Measurements from ENCODE around the gene C6orf89. TPM values are rescaled to one million over a fixed set of nuclear protein-coding genes. Genes with fewer than 3 reads are reported as not detected.

Gene C6orf89
- total RNA-seq, 1 experiment from 2014 or later = 11.8 TPM

DNA sequence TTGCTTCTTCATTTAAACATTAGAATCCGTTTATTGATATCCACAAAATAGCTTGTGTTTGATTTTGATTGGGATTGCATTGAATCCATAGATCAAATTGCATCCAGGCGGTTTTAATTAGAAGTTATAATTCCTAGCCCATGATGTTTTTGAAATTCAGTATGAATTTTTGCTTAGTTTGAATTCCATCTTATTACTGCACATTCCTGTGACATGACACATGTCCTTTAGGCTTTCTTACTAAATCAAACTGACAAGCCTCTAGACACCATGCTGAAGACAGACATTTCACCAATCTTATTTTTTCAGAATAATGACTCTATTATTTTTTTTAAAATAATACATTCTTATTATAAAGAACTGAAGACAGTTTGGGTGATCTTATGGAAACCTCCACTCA lies 47.4 kb downstream of the C6orf89 start:
- Histone ChIP-seq H2BK15ac (ENCODE audit: low read depth, low read length) (no peak overlapping the region), H3K23me2 (ENCODE audit: insufficient read length, low read depth, low read length, poor library complexity, severe bottlenecking) (no peaks in the 10 kb centered on the region), H2AK5ac (ENCODE audit: insufficient read length, low read length) (no peak overlapping the region), H3K23ac (ENCODE audit: insufficient read length, low read depth, low read length) (no peak overlapping the region), H4K91ac (ENCODE audit: insufficient read length, low read depth, low read length) (no peak overlapping the region), H3K79me2 (ENCODE audit: insufficient read depth, low read length) (no peaks in the 10 kb centered on the region), H2BK12ac (ENCODE audit: insufficient read length, low read depth, low read length) (no peak overlapping the region), H2BK5ac (ENCODE audit: insufficient read length, low read length) (no peak overlapping the region), H3K79me1 (ENCODE audit: insufficient read depth, low read depth, low read length, poor library complexity, severe bottlenecking) (no peaks in the 10 kb centered on the region), H2BK20ac (ENCODE audit: low read depth, low read length, poor library complexity, severe bottlenecking) (no peak overlapping the region), H3K9me3 (ENCODE audit: control insufficient read depth, low read depth, low read length) (no peaks in the 10 kb centered on the region), H4K20me1 (ENCODE audit: control insufficient read depth, insufficient read depth, insufficient read length) (no peaks in the 10 kb centered on the region), H3K14ac (ENCODE audit: insufficient read depth, low read length) (no peak overlapping the region), H3K27ac (ENCODE audit: insufficient read length, low read depth, low read length) (no peak overlapping the region), H4K5ac (ENCODE audit: insufficient read length, low read depth, low read length) (no peak overlapping the region), H3K27me3 (ENCODE audit: insufficient read depth, low read length) (no peaks in the 10 kb centered on the region), H3K4me1 (ENCODE audit: insufficient read depth, low read length) (no peaks in the 10 kb centered on the region), H3K18ac (ENCODE audit: insufficient read length, low read depth, low read length) (no peak overlapping the region), H3K56ac (ENCODE audit: insufficient read length, low read depth, low read length) (no peak overlapping the region), H3K4ac (ENCODE audit: low read depth, low read length) (no peak overlapping the region), H3K4me2 (ENCODE audit: insufficient read depth, insufficient read length, low read length) (no peak overlapping the region), H3K9ac (ENCODE audit: extremely low read depth, insufficient read length, low read length) (no peak overlapping the region), H2AFZ (ENCODE audit: low read length) (no peak overlapping the region), H3T11ph (ENCODE audit: low read length) (no peak overlapping the region), H4K8ac (replicated peaks; ENCODE audit: insufficient read length, low read depth, low read length) (no peak overlapping the region), H2BK120ac (ENCODE audit: low read depth, low read length, poor library complexity, severe bottlenecking) (no peak overlapping the region)
- peaks cover 3% of the 10 kb centered on the region for H3K27me3 Mint-ChIP-seq (ENCODE audit: low read depth)
- no peaks in the 10 kb centered on the region for H3K36me3 Mint-ChIP-seq (ENCODE audit: insufficient read depth in 1 of 3, low read depth in 3 of 3)
- no peaks in the 10 kb centered on the region for H3K9me3 Mint-ChIP-seq
- no peak for DNase-seq
- TF ChIP-seq, protein P1, sequence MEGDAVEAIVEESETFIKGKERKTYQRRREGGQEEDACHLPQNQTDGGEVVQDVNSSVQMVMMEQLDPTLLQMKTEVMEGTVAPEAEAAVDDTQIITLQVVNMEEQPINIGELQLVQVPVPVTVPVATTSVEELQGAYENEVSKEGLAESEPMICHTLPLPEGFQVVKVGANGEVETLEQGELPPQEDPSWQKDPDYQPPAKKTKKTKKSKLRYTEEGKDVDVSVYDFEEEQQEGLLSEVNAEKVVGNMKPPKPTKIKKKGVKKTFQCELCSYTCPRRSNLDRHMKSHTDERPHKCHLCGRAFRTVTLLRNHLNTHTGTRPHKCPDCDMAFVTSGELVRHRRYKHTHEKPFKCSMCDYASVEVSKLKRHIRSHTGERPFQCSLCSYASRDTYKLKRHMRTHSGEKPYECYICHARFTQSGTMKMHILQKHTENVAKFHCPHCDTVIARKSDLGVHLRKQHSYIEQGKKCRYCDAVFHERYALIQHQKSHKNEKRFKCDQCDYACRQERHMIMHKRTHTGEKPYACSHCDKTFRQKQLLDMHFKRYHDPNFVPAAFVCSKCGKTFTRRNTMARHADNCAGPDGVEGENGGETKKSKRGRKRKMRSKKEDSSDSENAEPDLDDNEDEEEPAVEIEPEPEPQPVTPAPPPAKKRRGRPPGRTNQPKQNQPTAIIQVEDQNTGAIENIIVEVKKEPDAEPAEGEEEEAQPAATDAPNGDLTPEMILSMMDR (conservative IDR thresholded peaks at IDR 0.05) = no peak
- H3K4me1 Mint-ChIP-seq = peaks cover 0 to 4% of the 10 kb centered on the region in 2 experiments; a peak in 2 of 4 replicates
- no peak overlapping the region for H3K4me3 Mint-ChIP-seq
- WGBS (ENCODE audit: extremely low coverage, insufficient read length, low lambda C conversion rate) = no CpG with 5 or more reads among the region's 2 CpGs
- no peak overlapping the region for H3K27ac Mint-ChIP-seq

Measured in H9 (cell line).